ENCODE measurements around the gene NCAN. TPM values are rescaled to one million over a fixed set of nuclear protein-coding genes. Genes with fewer than 3 reads are reported as not detected.

The NCAN gene
- total and polyA plus RNA-seq, 9 of the 15 experiments (the other 6 are each of a cell fraction or from before 2014, with no cell fraction given), result 0.04 TPM; not detected in 8

DNA sequence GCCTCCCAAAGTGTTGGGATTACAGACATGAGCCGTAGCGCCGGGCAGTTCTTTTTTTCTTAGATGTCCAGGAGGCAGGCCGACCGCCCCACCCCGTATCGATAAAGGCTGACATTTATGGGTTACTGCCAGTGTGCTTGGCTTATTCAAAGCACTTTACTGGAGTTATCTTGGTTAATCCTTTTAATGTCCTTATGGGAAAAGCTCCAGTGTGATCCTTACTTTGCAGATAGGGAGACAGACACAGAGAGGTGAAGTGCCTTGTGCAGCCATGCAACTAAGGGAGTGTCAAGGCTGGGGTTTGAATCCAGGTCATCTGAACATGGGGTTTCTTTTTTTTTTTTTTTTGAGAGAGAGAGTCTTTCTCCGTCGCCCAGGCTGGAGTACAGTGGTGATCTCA is 19.2 kb downstream of the NCAN start (continued):
- TF ChIP-seq, protein P1, sequence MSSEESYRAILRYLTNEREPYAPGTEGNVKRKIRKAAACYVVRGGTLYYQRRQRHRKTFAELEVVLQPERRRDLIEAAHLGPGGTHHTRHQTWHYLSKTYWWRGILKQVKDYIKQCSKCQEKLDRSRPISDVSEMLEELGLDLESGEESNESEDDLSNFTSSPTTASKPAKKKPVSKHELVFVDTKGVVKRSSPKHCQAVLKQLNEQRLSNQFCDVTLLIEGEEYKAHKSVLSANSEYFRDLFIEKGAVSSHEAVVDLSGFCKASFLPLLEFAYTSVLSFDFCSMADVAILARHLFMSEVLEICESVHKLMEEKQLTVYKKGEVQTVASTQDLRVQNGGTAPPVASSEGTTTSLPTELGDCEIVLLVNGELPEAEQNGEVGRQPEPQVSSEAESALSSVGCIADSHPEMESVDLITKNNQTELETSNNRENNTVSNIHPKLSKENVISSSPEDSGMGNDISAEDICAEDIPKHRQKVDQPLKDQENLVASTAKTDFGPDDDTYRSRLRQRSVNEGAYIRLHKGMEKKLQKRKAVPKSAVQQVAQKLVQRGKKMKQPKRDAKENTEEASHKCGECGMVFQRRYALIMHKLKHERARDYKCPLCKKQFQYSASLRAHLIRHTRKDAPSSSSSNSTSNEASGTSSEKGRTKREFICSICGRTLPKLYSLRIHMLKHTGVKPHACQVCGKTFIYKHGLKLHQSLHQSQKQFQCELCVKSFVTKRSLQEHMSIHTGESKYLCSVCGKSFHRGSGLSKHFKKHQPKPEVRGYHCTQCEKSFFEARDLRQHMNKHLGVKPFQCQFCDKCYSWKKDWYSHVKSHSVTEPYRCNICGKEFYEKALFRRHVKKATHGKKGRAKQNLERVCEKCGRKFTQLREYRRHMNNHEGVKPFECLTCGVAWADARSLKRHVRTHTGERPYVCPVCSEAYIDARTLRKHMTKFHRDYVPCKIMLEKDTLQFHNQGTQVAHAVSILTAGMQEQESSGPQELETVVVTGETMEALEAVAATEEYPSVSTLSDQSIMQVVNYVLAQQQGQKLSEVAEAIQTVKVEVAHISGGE (CRISPR knock-in tag; IDR thresholded peaks at IDR 0.05), result no peak
- TF ChIP-seq NCOA4 (IDR thresholded peaks at IDR 0.05; ENCODE audit: partially characterized antibody) (no peak), ZNF586 (CRISPR knock-in tag; conservative IDR thresholded peaks at IDR 0.05) (no peak), MAFG (tag; conservative IDR thresholded peaks at IDR 0.05) (no peak), SNIP1 (IDR thresholded peaks at IDR 0.05; ENCODE audit: low read depth) (no peak), NUFIP1 (IDR thresholded peaks at IDR 0.05; ENCODE audit: partially characterized antibody) (no peak)
- TF ChIP-seq, protein P2, sequence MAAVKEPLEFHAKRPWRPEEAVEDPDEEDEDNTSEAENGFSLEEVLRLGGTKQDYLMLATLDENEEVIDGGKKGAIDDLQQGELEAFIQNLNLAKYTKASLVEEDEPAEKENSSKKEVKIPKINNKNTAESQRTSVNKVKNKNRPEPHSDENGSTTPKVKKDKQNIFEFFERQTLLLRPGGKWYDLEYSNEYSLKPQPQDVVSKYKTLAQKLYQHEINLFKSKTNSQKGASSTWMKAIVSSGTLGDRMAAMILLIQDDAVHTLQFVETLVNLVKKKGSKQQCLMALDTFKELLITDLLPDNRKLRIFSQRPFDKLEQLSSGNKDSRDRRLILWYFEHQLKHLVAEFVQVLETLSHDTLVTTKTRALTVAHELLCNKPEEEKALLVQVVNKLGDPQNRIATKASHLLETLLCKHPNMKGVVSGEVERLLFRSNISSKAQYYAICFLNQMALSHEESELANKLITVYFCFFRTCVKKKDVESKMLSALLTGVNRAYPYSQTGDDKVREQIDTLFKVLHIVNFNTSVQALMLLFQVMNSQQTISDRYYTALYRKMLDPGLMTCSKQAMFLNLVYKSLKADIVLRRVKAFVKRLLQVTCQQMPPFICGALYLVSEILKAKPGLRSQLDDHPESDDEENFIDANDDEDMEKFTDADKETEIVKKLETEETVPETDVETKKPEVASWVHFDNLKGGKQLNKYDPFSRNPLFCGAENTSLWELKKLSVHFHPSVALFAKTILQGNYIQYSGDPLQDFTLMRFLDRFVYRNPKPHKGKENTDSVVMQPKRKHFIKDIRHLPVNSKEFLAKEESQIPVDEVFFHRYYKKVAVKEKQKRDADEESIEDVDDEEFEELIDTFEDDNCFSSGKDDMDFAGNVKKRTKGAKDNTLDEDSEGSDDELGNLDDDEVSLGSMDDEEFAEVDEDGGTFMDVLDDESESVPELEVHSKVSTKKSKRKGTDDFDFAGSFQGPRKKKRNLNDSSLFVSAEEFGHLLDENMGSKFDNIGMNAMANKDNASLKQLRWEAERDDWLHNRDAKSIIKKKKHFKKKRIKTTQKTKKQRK (IDR thresholded peaks at IDR 0.05; ENCODE audit: borderline replicate concordance, low read depth, low read length), result no peak

All from K562 (cell line).